Keratinocyte (primary cell): ENCODE results near the gene MGAT4A. TPM values are rescaled to one million over a fixed set of nuclear protein-coding genes. Genes with fewer than 3 reads are reported as not detected.

ENCODE experiments used
- DNase-seq: peaks from one replicate; pipeline ENCODE4 v3.0.0-alpha.2; 2011; ENCODE audit warnings: low read depth, missing footprints, low spot score
- FAIRE-seq: peaks from 2 replicates; lab custom pipeline; 2011; peaks lifted over from hg19 to GRCh38; lab: Jason Lieb, UNC
- H2AFZ ChIP-seq: 2 replicates; pipeline ENCODE4 v1.6.0; 2012; ENCODE audit warnings: low read length, control low read depth, inconsistent platforms; ENCODE audit not compliant: control insufficient read depth
- H3K27ac ChIP-seq: 2 replicates; pipeline ENCODE4 v1.5.1; 2011; ENCODE audit warnings: low read length; ENCODE audit not compliant: control insufficient read depth, insufficient read depth
- H3K27me3 ChIP-seq: 3 replicates; pipeline ENCODE4 v1.6.0; 2011; ENCODE audit warnings: low read length; ENCODE audit not compliant: control insufficient read depth, insufficient read depth; ENCODE audit errors: extremely low read depth
- H3K36me3 ChIP-seq, 2 experiments: 2 replicates in 1 of 2; 3 replicates in 1 of 2; pipeline ENCODE4 v1.5.1; 2011; ENCODE audit warnings: low read length in 2 of 2, mild to moderate bottlenecking in 1 of 2; ENCODE audit not compliant: control insufficient read depth in 2 of 2, insufficient read depth in 2 of 2; ENCODE audit errors: extremely low read depth in 1 of 2
- H3K4me1 ChIP-seq: 3 replicates; pipeline ENCODE4 v1.5.1; 2011; ENCODE audit warnings: low read length; ENCODE audit not compliant: control insufficient read depth, insufficient read depth; ENCODE audit errors: extremely low read depth
- H3K4me2 ChIP-seq: 3 replicates; pipeline ENCODE4 v1.6.0; 2011; ENCODE audit warnings: low read depth, low read length; ENCODE audit not compliant: control insufficient read depth, insufficient read depth; ENCODE audit errors: extremely low read depth
- H3K4me3 ChIP-seq, 3 experiments: fragments of 200-600 bp in 1 of 3; sonication (generic) in 1 of 3; 2 replicates in 2 of 3; 3 replicates in 1 of 3; pipeline ENCODE4 v1.5.1; 2011 to 2016; ENCODE audit warnings: low read length in 3 of 3, mild to moderate bottlenecking in 3 of 3, control low read depth in 2 of 3, inconsistent platforms in 1 of 3, low read depth in 1 of 3, mixed read lengths in 1 of 3, mixed run types in 1 of 3, moderate library complexity in 1 of 3; ENCODE audit not compliant: control insufficient read depth in 2 of 3, insufficient read depth in 2 of 3; ENCODE audit errors: extremely low read depth in 1 of 3
- H3K79me2 ChIP-seq: 2 replicates; pipeline ENCODE4 v1.6.0; 2012; ENCODE audit warnings: low read length; ENCODE audit not compliant: control insufficient read depth, insufficient read depth
- H3K9ac ChIP-seq: 3 replicates; pipeline ENCODE4 v1.6.0; 2011; ENCODE audit warnings: low read length; ENCODE audit not compliant: control insufficient read depth, insufficient read depth; ENCODE audit errors: extremely low read depth
- H3K9me1 ChIP-seq: 3 replicates; pipeline ENCODE4 v1.6.0; 2011; ENCODE audit warnings: low read length; ENCODE audit not compliant: control insufficient read depth, insufficient read depth; ENCODE audit errors: extremely low read depth
- H3K9me3 ChIP-seq: 2 replicates; pipeline ENCODE4 v1.5.1; 2012; ENCODE audit warnings: low read depth, low read length; ENCODE audit not compliant: control insufficient read depth
- H4K20me1 ChIP-seq: 3 replicates; pipeline ENCODE4 v1.6.0; 2011; ENCODE audit warnings: low read length; ENCODE audit not compliant: control insufficient read depth, insufficient read depth; ENCODE audit errors: extremely low read depth
- EZH2 ChIP-seq: IDR thresholded peaks from one replicate; pipeline ENCODE4 v1.6.1; 2012; ENCODE audit warnings: inconsistent platforms, mild to moderate bottlenecking, low read length, moderate library complexity
- dilution Hi-C: fragments of 300-500 bp; cut with MboI; formaldehyde crosslinking; loops from one replicate; pipeline ENCODE4 v1.7.0; 2020; ENCODE audit warnings: low sequenced_read_pairs; ENCODE audit not compliant: extremely low pct_ligation_motif_present
- polyA plus RNA-seq, 5 experiments: library from polyadenylated mRNA; depleted of rRNA in 3 of 5; stranded (reverse) in 3 of 5; stranded (forward) in 1 of 5; unstranded in 1 of 5; fragments of >200 nt; gene quantifications; 1 replicate in 1 of 5; 2 replicates in 3 of 5; 3 replicates in 1 of 5; pipeline versions ENCODE4 v1.2.1 to v1.2.3, GENCODE V29; 2011 to 2012; ENCODE audit warnings: missing spikeins in 2 of 5, low read depth in 1 of 5, low replicate concordance in 1 of 5
- TF ChIP-seq, protein P1 (sequence below), 3 experiments: IDR thresholded peaks in 1 of 3; conservative IDR thresholded peaks in 1 of 3; optimal IDR thresholded peaks in 1 of 3; 2 replicates in 2 of 3; 3 replicates in 1 of 3; pipeline versions ENCODE3 to v1.5.1; 2011; ENCODE audit warnings: low read length in 3 of 3, mild to moderate bottlenecking in 3 of 3, moderate library complexity in 2 of 3, control low read depth in 1 of 3, inconsistent platforms in 1 of 3; ENCODE audit not compliant: insufficient read depth in 2 of 3; ENCODE audit errors: extremely low read depth in 1 of 3

The MGAT4A gene
- polyA plus RNA-seq, 1 donor (not counting 4 experiments of a cell fraction or from before 2014, with no cell fraction given) = 0.81 TPM

DNA sequence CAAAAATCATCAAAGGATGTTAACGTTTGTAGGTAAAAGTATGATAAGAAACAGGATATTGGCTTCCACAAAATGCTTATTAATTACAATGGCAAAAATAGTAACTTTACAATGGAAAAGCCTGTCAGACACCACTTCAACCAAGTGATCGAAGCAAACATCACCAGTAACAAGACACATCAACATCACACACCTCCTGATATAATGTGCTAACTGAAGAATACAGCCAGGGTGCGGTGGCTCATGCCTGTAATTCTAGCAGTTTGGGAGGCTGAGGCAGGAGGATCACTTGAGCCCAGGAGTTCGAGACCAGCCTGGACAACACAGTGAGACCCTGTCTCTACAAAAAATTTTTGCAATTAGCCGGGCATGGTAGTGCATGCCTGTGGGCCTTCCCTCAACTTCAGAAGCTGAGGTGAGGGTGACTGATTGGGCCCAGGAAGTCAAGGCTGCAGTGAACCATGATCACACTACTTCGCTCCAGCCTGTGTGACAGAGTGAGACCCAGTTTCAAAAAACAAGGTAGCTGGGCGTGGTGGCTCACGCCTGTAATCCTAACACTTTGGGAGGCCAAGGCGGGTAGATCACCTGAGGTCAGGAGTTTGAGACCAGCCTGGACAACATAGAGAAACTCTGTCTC, 15.0 kb downstream of the MGAT4A start:
- no peaks in the 10 kb centered on the region for H3K9me1 ChIP-seq
- DNase-seq = no peak
- H3K9me3 ChIP-seq = no peaks in the 10 kb centered on the region
- dilution Hi-C loops = no loop called here
- H3K9ac ChIP-seq = no peak overlapping the region
- TF ChIP-seq EZH2 = no peak
- TF ChIP-seq, protein P1, sequence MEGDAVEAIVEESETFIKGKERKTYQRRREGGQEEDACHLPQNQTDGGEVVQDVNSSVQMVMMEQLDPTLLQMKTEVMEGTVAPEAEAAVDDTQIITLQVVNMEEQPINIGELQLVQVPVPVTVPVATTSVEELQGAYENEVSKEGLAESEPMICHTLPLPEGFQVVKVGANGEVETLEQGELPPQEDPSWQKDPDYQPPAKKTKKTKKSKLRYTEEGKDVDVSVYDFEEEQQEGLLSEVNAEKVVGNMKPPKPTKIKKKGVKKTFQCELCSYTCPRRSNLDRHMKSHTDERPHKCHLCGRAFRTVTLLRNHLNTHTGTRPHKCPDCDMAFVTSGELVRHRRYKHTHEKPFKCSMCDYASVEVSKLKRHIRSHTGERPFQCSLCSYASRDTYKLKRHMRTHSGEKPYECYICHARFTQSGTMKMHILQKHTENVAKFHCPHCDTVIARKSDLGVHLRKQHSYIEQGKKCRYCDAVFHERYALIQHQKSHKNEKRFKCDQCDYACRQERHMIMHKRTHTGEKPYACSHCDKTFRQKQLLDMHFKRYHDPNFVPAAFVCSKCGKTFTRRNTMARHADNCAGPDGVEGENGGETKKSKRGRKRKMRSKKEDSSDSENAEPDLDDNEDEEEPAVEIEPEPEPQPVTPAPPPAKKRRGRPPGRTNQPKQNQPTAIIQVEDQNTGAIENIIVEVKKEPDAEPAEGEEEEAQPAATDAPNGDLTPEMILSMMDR (optimal IDR thresholded peaks at IDR 0.05 in 1 of 3, IDR thresholded peaks at IDR 0.05 in 1 of 3, conservative IDR thresholded peaks at IDR 0.05 in 1 of 3; ENCODE audit: extremely low read depth in 1 of 3, insufficient read depth in 2 of 3, low read length in 3 of 3) = no peak
- no peak overlapping the region for H3K27ac ChIP-seq
- no peaks in the 10 kb centered on the region for H3K79me2 ChIP-seq
- no peak for FAIRE-seq
- H3K4me1 ChIP-seq = no peaks in the 10 kb centered on the region
- no peak overlapping the region for H2AFZ ChIP-seq
- no peaks in the 10 kb centered on the region for H3K36me3 ChIP-seq
- no peak overlapping the region for H3K4me2 ChIP-seq
- no peaks in the 10 kb centered on the region for H3K27me3 ChIP-seq
- H3K4me3 ChIP-seq = no peak overlapping the region
- H4K20me1 ChIP-seq = no peaks in the 10 kb centered on the region

- H3K9ac ChIP-seq = no peak overlapping the region
- FAIRE-seq (no peak), DNase-seq (no peak)
- H3K79me2 ChIP-seq = no peaks in the 10 kb centered on the region
- TF ChIP-seq, protein P1 (optimal IDR thresholded peaks at IDR 0.05 in 1 of 3, IDR thresholded peaks at IDR 0.05 in 1 of 3, conservative IDR thresholded peaks at IDR 0.05 in 1 of 3; ENCODE audit: extremely low read depth in 1 of 3, insufficient read depth in 2 of 3, low read length in 3 of 3) = no peak
- no peak for TF ChIP-seq EZH2
- H4K20me1 ChIP-seq = no peaks in the 10 kb centered on the region
- H3K27ac ChIP-seq = no peak overlapping the region
- H3K9me1 ChIP-seq = no peaks in the 10 kb centered on the region
- dilution Hi-C loops = no loop called here
- H3K4me2 ChIP-seq = no peak overlapping the region
- H3K4me1 ChIP-seq = no peaks in the 10 kb centered on the region
- no peaks in the 10 kb centered on the region for H3K36me3 ChIP-seq
- H3K9me3 ChIP-seq = no peaks in the 10 kb centered on the region
- no peak overlapping the region for H3K4me3 ChIP-seq
- H3K27me3 ChIP-seq = peaks cover 7% of the 10 kb centered on the region
- no peak overlapping the region for H2AFZ ChIP-seq
These were observed 17.5 kb downstream of the MGAT4A start for GRCh38 chr2:98713332-98714015.
